ENCODE results near the gene UGT1A10.

The UGT1A10 gene

GRCh38 chr2:233773854-233774253 is 137.6 kb downstream of the UGT1A10 start:
- H3K4me3 ChIP-seq (replicated peaks; ENCODE audit: low read depth, low read length) = no peak overlapping the region
- no peak for DNase-seq (ENCODE audit: extremely low read depth, low read depth)

GRCh38 chr2:233775414-233775813 is 139.2 kb downstream of the UGT1A10 start:
- no peak overlapping the region for H3K4me3 ChIP-seq (replicated peaks; ENCODE audit: low read depth, low read length)
- no peak for TF ChIP-seq CTCF (IDR thresholded peaks at IDR 0.05; ENCODE audit: low read depth, low read length, missing control alignments)
- DNase-seq (ENCODE audit: extremely low read depth, low read depth) = no peak

More at GRCh38 chr2:233773854-233774253, 137.6 kb downstream of the UGT1A10 start:
- no peak for TF ChIP-seq CTCF (IDR thresholded peaks at IDR 0.05; ENCODE audit: low read depth, low read length, missing control alignments)

- no peak for TF ChIP-seq CTCF (IDR thresholded peaks at IDR 0.05; ENCODE audit: low read depth, low read length, missing control alignments)
- no peak within 1 kb of the TSS for H3K4me3 ChIP-seq (replicated peaks; ENCODE audit: low read depth, low read length)
- DNase-seq (ENCODE audit: extremely low read depth, low read depth) = no peak
Measured at GRCh38 chr2:233778030-233778429, 141.8 kb downstream of the UGT1A10 start, which contains the start of gene MROH2A. Gene MROH2A, plus strand, starts transcription at chr2:233778330. Its CDS starts 1,029 bp downstream, at chr2:233779359.

GRCh38 chr2:233779722-233780121 is 143.5 kb downstream of the UGT1A10 start:
- no peak for TF ChIP-seq CTCF (IDR thresholded peaks at IDR 0.05; ENCODE audit: low read depth, low read length, missing control alignments)
- no peak for DNase-seq (ENCODE audit: extremely low read depth, low read depth)
- H3K4me3 ChIP-seq (replicated peaks; ENCODE audit: low read depth, low read length) = no peak overlapping the region

GRCh38 chr2:233780771-233781170 is 144.5 kb downstream of the UGT1A10 start:
- DNase-seq (ENCODE audit: extremely low read depth, low read depth) = no peak
- TF ChIP-seq CTCF (IDR thresholded peaks at IDR 0.05; ENCODE audit: low read depth, low read length, missing control alignments) = no peak
- H3K4me3 ChIP-seq (replicated peaks; ENCODE audit: low read depth, low read length) = no peak overlapping the region

- DNase-seq (ENCODE audit: extremely low read depth, low read depth) = no peak
- TF ChIP-seq CTCF (IDR thresholded peaks at IDR 0.05; ENCODE audit: low read depth, low read length, missing control alignments) = no peak
- H3K4me3 ChIP-seq (replicated peaks; ENCODE audit: low read depth, low read length) = no peak overlapping the region
Measured at GRCh38 chr2:233789554-233789953, 153.3 kb downstream of the UGT1A10 start.
